Activated T-helper 1 cell treated with anti-CD3 and anti-CD28 coated beads, Interleukin-2, amount 50 U/mL, for 16 hours (primary cell): ENCODE results near the gene GKN1.
"Not testable (repeated sequence)": the region's sequence is repeated elsewhere in the genome, so short reads cannot be mapped to it uniquely, and the experiment has no call there.

ENCODE experiments used
- DNase-seq, 2 donors: peaks; one replicate each; pipeline ENCODE4 v3.0.0-alpha.2; 2020; ENCODE audit warnings: low read depth in 1 of 2, low spot score in 1 of 2

The GKN1 gene, protein sequence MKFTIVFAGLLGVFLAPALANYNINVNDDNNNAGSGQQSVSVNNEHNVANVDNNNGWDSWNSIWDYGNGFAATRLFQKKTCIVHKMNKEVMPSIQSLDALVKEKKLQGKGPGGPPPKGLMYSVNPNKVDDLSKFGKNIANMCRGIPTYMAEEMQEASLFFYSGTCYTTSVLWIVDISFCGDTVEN

DNA sequence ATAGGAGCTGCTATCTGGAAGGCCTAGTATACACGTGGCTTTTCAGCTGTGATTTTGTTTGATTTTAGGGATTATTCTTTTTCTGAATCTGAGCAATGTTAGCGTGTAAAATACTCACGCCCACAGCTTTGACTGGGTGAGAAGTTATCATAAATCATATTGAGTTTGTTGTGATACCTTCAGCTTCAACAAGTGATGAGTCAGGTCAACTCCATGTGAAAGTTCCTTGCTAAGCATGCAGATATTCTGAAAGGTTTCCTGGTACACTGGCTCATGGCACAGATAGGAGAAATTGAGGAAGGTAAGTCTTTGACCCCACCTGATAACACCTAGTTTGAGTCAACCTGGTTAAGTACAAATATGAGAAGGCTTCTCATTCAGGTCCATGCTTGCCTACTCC is at the start of gene GKN1:
Gene GKN1, plus strand, starts transcription at position 386 of the 400 bp plus-strand sequence. CDS start 42 bp downstream, outside the sequence.
- DNase-seq, result no peak

DNA sequence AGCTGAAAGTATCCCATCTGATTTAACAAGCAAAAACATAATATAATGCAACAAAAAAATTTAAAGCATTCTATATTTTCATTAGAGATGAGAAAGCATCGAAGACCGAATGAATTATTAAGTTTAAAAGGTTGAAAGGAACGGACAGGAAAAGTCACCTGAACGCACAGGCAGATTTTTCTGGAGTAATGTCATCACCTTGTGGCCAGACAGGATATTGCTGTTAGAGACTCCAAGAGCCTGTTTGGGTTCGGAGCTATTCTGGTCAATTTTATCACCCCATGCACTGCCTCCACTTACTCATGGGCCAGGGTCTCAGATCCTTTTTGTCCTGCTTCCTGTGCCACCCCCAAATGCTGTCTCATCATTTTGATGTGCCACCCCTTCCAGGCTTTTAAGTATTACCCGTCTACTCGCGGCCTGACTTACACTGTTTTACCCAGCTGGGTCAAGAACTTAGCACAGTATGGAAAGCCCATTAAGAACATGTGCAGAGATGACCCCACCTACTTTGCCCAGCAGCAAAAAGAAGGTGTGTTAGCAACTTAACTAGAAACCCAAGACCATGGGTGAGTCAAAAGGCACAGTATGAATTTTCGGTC is 49.0 kb upstream of the GKN1 start:
- DNase-seq, result peak in 1 of 2 donors; percentile 29

DNA sequence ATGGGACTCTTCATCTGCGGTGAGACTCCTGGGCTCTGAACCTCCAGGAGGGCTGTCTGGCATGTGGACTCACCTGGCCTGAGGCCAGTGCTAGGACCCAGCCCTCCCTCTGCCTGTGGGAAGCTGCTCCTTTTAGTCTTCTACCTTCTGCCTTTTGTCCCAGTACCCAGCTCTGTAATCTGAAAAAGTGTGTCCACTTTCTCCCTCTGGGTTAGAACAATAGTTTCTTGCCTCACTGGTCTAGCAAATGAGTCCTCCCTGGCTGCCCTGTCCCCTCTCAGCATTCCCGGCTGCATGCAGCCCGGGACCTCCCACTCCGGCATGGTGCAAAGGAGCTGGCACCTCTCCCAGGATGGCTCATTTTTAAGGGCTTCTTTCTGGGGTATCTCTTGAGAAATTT is 47.6 kb upstream of the GKN1 start:
- DNase-seq, result no peak

DNA sequence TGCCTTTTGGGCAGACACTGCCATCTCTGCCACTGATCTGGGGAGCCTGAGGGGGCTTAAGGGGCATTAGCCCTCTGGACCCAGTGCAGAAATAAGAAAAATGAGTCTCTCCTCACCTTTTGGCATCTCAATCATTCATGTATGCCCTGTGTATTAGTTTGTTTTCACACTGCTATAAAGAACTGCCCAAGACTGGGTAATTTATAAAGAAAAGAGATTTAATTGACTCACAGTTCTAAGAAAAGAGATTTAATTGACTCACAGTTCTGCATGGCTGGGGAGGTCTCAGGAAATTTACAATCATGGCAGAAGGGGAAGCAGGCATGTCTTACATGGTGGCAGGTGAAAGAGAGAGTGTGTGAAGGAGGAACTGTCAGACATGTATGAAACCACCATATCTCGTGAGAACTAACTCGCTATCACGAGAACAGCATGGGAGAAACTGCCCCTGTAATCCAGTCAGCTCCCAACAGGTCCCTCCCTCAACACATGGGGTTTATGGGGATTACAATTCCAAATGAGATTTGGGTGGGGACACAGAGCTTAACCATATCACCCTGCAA is 43.2 kb upstream of the GKN1 start:
- DNase-seq, result no peak

DNA sequence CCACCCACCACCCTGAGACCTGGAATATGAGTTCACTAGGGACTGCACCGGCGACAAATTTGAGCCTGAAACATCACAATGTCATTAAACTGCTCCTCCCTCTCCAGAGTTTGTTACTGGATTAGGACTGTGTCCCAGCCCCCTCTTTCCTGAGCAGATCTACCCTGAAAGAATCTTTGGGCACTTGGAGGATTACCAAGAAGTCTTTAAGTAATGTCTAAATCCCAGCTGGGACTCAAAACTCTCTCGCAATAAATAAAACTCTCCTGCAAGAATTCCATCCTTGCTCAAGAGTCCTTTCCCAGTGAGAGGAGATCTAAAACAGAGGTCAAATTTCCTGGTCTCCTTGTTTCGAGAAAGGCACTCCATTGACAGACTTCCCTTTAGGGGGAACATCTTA is 42.6 kb upstream of the GKN1 start:
- DNase-seq, result no peak

DNA sequence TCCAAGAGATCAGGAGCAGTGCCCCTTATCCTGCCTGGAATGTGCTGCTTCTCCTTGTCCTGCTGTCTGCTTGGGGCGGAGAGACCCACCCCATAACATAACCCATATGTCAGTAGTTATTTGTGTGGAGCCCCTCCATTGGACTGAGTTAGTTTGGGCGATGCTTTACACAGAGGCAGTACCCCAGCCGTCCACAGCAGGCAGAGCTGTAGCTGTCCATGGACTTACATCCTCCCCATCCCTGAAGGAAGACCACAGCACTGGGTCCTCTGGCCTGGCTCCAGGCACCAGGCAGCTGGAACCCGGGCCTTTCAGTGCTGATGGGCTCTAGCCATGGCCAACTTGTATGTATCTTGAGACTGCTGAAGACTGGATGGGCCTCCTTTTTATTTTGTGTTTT is 42.0 kb upstream of the GKN1 start:
- no peak for DNase-seq

DNA sequence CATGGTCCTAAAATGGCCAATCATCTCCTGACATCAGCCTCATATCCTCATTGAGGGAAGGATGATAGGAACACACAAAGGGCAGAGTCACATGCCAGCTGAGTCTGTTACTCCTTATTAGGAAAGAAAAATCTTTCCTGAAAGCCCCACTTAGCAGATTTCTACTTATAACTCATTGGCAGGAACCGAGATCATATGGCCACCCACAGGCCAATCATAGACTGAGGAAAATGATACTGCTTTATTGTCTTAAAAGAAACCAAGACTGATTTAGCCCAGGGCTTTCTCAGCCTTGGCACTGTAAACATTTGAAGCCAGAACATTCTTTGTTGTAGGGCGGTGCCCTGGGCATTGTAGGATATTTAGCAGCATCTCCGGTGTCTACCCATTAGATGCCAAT is 40.4 kb upstream of the GKN1 start:
- DNase-seq, result no peak

DNA sequence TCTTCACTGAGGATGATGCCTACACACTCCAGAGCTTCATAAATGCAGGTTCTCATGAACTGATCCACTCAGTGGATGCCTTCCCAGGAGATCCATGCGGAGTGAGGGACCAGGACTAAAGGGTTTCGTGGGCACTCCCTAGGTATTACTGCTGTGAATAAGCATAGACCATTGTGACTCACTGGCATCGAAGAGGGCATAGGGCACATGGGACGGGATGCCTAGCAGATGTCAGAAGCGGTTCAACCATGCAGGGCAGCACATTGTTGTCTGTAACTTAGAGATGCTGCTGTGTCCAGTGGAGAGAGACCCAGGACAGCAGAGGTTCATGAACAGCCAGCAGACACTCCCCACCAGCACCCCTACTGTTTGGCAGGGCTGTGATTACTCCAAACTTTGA is 39.0 kb upstream of the GKN1 start:
- no peak for DNase-seq

DNA sequence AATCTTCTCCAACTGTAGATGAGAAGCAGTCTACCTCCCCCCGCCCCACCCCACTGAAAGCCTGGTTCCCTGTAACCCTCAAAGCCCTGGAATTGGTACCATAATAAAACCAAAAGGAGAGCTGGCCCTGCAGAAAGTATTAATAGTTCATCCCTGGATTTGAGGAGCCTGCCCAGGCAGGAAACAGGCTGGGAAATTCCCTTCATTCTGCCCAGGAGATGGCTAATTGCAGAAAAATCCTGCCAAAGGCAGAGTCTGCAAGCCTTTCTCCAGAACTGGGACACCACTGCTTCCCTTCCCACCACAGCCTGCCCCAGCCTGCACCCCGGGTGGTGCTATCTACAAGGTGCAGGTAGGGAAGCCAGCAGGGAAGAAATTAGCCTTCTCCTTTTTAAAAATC is 38.0 kb upstream of the GKN1 start:
- no peak for DNase-seq

DNA sequence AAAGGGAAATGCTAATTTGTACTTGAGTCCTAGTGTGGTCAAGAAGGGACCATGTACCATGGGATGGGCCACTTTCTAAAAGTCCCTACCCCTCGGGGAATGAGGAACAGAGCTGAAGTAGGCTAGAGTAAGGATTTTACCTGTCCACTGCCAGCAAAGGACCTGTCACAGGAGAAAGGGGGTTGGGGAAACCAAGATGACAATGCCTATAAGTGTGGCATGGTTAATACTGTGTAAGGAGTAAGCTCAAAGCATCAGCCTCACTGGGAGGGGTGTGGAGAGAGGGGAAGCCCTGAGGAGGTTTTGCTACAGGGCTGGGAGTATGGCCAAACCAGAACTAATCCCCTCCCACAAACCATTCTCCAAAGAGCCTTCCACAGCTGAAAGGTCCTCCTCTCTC is 37.5 kb upstream of the GKN1 start:
- no peak for DNase-seq

DNA sequence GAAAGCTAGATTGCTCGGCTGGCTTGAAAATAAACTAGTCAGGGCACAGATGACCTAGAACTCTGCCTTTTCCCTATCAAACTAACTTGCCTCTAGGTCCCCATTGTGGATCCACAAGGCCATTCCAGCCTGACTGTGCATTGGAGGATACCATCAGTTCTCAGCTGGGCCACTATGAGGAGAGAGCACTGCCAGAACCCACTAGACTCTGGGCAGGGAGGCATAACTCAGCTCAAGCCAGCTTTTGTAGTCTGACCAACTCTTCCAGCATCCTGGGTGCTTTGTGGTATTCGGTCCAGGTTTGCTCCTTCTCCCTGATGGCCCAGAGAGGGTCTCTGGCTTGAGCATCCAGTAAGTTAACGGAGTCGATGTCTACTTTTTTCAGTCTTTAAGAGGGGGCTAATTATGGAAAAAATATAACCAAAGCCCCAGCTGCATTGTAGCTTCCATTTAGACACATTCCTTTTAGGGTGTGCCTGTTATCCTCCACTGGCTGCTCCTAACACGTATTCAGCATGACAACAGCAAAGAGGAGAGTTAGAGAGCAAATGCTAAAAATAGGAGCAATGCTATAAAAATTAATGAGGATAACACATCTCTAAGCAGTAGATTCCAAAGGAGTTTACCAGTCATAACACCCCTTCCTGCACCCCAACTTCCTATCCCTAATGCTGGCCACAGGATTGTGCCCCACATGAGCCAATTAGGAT is 36.9 kb upstream of the GKN1 start:
- DNase-seq, result no peak

DNA sequence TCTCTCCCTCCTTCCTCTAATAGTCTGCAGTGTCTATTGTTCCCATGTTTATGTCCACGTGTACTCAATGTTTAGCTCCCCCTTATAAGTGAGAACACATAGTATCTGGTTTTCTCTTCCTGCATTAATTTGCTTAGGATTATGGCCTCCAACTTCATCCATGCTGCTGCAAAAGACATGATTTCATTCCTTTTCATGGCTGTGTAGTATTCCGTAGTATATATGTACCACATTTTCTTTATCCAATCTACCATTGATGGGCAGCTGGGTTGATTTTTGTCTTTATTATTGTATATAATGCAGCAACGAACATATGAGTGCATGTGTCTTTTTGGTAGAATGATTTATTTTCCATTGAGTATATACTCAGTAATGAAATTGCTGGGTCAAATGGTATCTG is 35.5 kb upstream of the GKN1 start:
- no peak for DNase-seq

DNA sequence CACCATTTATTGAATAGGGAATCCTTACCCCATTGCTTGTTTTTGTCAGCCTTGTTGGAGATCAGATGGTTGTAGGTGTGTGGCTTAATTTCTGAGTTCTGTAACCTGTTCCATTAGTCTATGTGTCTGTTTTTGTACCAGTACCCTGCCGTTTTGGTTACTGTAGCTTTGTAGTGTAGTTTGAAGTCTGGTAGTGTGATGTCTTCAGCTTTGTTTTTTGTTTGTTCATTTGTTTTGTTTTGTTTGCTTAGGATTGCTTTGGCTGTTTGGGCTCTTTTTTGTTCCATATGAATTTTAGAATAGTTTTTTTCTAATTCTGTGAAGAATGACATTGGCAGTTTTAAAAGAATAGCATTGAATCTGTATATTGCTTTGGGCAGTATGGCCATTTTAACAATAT is 34.5 kb upstream of the GKN1 start:
- no peak for DNase-seq

DNA sequence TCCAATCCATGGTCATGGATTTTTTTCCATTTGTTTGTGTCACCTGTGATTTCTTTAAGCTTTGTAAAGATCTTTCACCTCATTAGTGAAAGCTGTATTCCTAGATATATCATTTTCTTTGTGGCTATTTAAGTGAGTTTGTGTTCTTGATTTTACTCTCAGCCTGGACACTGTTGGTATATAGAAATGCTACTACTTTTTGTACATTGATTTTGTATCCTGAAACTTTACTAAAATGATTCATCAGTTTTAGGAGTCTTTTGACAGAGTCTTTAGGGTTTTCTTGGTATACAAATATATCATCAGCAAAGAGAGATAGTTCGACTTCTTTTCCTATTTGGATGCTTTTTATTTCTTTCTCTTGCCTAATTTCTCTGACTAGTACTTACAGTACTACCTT is 34.1 kb upstream of the GKN1 start:
- no peak for DNase-seq

DNA sequence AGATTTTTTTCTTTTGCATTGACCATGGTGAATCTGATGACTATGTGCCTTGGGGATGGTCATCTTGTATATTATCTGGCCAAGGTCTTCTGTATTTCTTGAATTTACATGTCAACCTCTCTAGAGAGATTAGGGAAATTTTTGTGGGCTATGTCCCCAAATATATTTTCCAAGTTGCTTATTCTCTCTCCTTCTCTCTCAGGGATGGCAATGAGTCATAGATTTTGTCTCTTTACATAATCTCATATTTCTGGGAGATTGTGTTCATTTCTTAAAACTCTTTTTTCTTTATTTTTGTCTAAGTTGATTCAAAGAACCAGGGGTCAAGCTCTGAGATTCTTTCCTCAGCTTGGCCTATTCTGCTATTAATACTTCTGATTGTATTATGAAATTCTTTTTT is 31.6 kb upstream of the GKN1 start:
- DNase-seq, result no peak

DNA sequence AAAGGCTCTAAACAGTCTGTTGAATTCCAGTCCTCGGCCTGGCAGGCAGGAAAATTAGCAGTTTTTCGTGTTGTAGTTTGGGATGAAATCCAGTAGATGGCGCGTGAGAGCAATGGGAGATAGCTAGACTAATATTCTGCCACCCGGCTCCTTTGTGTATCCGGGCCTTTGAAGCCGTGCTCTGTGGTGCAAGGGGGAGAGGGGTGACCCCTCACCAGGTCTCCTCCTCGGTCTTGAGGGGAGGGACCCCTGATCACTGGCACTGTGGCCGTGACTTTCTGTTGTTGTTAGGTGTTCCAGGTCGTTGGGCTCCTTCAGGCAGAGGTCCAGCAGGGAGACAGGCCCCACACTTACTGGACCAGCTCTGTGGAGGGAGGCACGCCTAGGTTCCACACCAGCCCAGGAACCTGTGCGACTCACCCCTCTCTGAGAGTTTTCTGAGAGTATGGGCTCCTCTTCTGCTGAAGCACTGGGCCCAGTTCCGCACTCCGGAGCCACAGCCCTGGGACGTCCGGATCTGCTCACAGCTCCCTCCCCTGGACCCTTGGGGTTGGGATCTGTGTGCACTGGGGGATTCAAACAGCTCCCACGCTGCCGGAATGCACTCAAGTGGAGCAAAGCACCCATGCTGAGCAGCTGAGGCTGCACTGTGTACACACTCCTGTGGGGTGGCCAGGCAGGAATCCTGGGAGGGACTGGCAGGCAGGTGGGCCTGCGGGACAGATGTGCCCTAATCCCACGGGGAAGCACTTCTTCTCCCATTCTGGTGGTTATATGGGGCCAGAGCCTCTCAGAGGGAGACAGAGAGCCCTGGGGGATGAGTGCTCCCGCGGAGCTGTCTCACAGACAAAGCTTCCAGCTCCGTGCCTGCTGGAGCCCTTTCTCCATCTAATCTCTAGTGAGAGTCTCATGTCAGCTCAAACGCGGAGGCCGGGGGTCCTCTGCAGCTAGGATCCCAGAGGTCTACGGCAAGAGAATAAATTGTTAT is 30.6 kb upstream of the GKN1 start:
- peak in 1 of 2 donors; percentile 12 for DNase-seq

DNA sequence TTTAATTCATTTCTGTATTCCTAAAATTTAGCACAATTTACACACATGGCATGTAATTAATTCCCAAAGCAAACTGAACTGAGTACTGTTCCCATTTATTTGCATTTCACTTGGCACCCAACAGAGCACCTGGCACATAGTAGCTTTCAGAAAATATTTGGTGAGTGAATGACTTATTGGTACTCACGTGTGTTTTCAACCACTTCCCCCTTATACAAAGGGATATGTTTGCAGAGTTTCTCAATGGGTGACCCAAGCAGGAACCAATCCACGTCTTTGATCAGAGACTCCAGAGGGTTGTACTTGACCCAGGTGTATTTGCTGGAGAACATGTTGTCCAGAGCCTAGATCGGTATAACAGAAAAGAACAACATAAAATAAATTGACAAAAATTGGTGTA is 28.3 kb upstream of the GKN1 start:
- DNase-seq, result no peak

DNA sequence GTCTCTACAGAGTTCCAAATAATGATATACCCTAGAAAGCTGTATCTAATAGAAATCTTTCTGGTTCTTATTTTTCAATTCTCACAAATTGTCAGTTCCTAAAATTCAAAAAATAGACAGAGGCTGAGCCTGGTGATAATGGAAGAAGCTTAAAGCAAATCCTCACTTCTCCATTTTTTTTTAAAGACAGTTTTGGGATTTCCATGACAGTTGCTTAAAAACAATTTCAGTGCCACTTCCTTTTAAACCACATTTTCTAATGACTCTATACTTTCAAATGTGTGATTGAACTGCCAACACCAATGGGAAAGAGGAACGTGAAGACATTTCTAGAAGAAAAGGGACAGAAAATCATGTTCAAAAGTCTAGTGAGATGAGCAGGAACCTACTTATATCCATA is 25.7 kb upstream of the GKN1 start:
- no peak for DNase-seq

DNA sequence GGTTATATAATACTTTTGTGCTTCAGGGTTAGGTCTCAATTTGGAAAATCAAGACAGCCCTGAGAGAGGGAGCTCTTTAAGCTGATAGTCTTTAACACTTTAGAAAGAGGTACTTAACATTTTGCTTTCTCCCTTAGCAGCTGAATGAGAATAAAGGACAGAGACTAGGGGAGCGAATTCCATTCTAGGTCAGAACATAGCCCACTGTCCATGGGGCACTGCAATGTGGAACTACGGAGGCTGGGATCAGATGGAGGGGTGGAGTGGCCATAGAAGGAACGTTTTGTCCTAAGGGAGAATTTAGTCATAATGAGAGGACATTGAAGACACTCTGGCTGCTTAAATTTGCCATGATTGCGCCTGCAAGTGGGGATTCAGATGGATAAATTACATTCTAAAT is 22.5 kb upstream of the GKN1 start:
- DNase-seq, result no peak

DNA sequence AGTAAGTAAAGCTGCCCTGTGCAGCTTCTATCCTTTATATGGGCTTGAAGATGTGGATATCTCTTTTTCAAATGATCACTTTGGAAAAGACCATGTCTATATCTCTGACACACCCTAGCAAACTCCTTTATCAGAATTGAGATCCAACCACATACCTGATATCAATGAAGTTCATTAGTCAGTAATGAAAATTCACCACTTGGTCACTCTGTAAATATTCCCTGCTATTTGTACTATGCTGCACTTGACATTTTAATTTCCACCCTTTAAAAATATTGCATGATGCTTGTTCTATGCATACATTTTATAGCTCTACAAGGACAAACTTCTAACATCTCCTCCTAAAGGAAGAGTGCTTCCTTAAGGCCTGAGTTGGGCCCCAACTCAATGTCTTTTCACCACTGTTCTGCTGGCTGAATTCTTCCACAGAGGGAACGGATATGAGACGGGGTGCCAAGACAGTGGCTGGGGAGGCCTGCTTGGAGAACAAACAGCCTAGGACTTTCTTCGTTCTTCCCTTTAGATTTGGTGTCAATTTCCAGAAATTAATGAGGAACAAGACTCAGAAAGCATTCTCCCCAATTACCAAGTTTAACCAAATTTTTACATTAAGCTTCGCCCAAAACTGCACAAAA is 21.4 kb upstream of the GKN1 start, which contains the start of gene GKN2:
Gene GKN2, minus strand, starts transcription at position 7 of the 635 bp plus-strand sequence. CDS start 32 bp downstream, outside the sequence.
- no peak for DNase-seq

DNA sequence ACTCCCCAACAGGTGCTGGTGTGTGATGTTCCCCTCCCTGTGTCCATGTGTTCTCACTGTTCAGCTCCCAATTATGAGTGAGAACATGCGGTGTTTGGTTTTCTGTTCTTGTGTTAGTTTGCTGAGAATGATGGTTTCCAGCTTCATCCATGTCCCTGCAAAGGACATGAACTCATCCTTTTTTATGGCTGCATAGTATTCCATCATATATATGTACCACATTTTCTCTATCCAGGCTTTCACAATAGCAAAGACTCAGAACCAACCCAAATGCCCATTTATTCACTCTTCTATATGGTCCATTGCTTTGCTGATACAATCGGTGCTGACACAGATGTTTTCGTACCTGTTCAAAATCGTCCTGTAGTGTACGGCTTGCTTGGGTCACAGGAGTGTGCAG is 19.0 kb upstream of the GKN1 start:
- DNase-seq, result not testable (repeated sequence)
